ACC112 (cell line): ENCODE data around the gene CAMK2B.
"Not testable (repeated sequence)": the region's sequence is repeated elsewhere in the genome, so short reads cannot be mapped to it uniquely, and the experiment has no call there.

ENCODE experiments used
- H2AFZ ChIP-seq: fragments of 200-600 bp; sonication (generic); one replicate; pipeline ENCODE4 v1.6.0; 2017; ENCODE audit warnings: antibody characterized with exemption, low read length; ENCODE audit not compliant: unreplicated experiment
- H3K27ac ChIP-seq: fragments of 200-600 bp; sonication (generic); 2 replicates; pipeline ENCODE4 v1.5.1; 2014; ENCODE audit warnings: low read depth, mild to moderate bottlenecking, antibody characterized with exemption, low read length, moderate library complexity
- H3K27me3 ChIP-seq: fragments of 200-600 bp; sonication (generic); 2 replicates; pipeline ENCODE4 v1.6.1; 2014; ENCODE audit warnings: mild to moderate bottlenecking, antibody characterized with exemption, low read length, moderate library complexity, mixed read lengths; ENCODE audit not compliant: insufficient read depth
- H3K36me3 ChIP-seq: fragments of 200-600 bp; sonication (generic); 2 replicates; pipeline ENCODE4 v1.6.1; 2016; ENCODE audit warnings: mild to moderate bottlenecking, antibody characterized with exemption, low read length, moderate library complexity, mixed read lengths; ENCODE audit not compliant: insufficient read depth
- H3K4me1 ChIP-seq: fragments of 200-600 bp; sonication (generic); one replicate; pipeline ENCODE4 v1.6.1; 2016; ENCODE audit warnings: low read length, mixed read lengths; ENCODE audit not compliant: insufficient read depth, unreplicated experiment, control insufficient read depth
- H3K4me3 ChIP-seq: fragments of 200-600 bp; sonication (generic); 2 replicates; pipeline ENCODE4 v1.5.1; 2014; ENCODE audit warnings: mild to moderate bottlenecking, low read depth, low read length
- H3K79me2 ChIP-seq: fragments of 200-600 bp; sonication (generic); one replicate; pipeline ENCODE4 v1.6.0; 2016; ENCODE audit warnings: low read length; ENCODE audit not compliant: control insufficient read depth, unreplicated experiment, insufficient read depth

CAMK2B gene

GRCh38 chr7:44175730-44176129 is 149.7 kb downstream of the CAMK2B start:
- H3K36me3 ChIP-seq: no peaks in the 10 kb centered on the region
- H3K79me2 ChIP-seq: no peaks in the 10 kb centered on the region
- H3K27ac ChIP-seq: no peak overlapping the region
- H3K4me1 ChIP-seq: peaks cover 13% of the 10 kb centered on the region
- no peak overlapping the region for H2AFZ ChIP-seq
- peaks cover 13% of the 10 kb centered on the region; the same call in 1 of the 2 replicates for H3K27me3 ChIP-seq
- no peak overlapping the region for H3K4me3 ChIP-seq

- not testable (repeated sequence) for H3K36me3 ChIP-seq, H3K79me2 ChIP-seq, H3K4me3 ChIP-seq, H3K27ac ChIP-seq, H2AFZ ChIP-seq
- H3K4me1 ChIP-seq: peaks cover 13% of the 10 kb centered on the region
- peaks cover 11% of the 10 kb centered on the region; the same call in 1 of the 2 replicates for H3K27me3 ChIP-seq
Observed at GRCh38 chr7:44174694-44174948, 150.8 kb downstream of the CAMK2B start.

- Histone ChIP-seq H3K27me3 (peaks cover 11% of the 10 kb centered on the region; the same call in 1 of the 2 replicates), H3K79me2 (no peaks in the 10 kb centered on the region), H2AFZ (no peak overlapping the region), H3K4me3 (no peak overlapping the region), H3K36me3 (no peaks in the 10 kb centered on the region), H3K4me1 (peaks cover 13% of the 10 kb centered on the region), H3K27ac (no peak overlapping the region)
Observed at GRCh38 chr7:44173911-44174693, 151.3 kb downstream of the CAMK2B start.

- H3K27me3 ChIP-seq: peaks cover 11% of the 10 kb centered on the region; the same call in 1 of the 2 replicates
- peaks cover 8% of the 10 kb centered on the region for H3K4me1 ChIP-seq
- no peak overlapping the region for H3K4me3 ChIP-seq
- H3K36me3 ChIP-seq: no peaks in the 10 kb centered on the region
- no peak overlapping the region for H2AFZ ChIP-seq
- no peaks in the 10 kb centered on the region for H3K79me2 ChIP-seq
- no peak overlapping the region for H3K27ac ChIP-seq
Observed at GRCh38 chr7:44172803-44173424, 152.5 kb downstream of the CAMK2B start.

- peaks cover 11% of the 10 kb centered on the region; the same call in 1 of the 2 replicates for H3K27me3 ChIP-seq
- no peaks in the 10 kb centered on the region for H3K79me2 ChIP-seq
- no peak overlapping the region for H3K4me3 ChIP-seq
- no peak overlapping the region for H2AFZ ChIP-seq
- H3K4me1 ChIP-seq: peaks cover 3% of the 10 kb centered on the region
- no peak overlapping the region for H3K27ac ChIP-seq
- H3K36me3 ChIP-seq: no peaks in the 10 kb centered on the region
Observed at GRCh38 chr7:44172352-44172751, 153.0 kb downstream of the CAMK2B start.

- not testable (repeated sequence) for H3K4me3 ChIP-seq, H3K27ac ChIP-seq, H3K4me1 ChIP-seq, H2AFZ ChIP-seq, H3K36me3 ChIP-seq, H3K79me2 ChIP-seq
- H3K27me3 ChIP-seq: peaks cover 11% of the 10 kb centered on the region; the same call in 1 of the 2 replicates
Observed at GRCh38 chr7:44171901-44172300, 153.5 kb downstream of the CAMK2B start.

- Histone ChIP-seq H3K4me3 (no peak overlapping the region), H3K36me3 (no peaks in the 10 kb centered on the region), H2AFZ (peak overlapping the region; percentile 32), H3K27ac (no peak overlapping the region), H3K27me3 (no peaks in the 10 kb centered on the region), H3K4me1 (no peaks in the 10 kb centered on the region), H3K79me2 (no peaks in the 10 kb centered on the region)
Observed at GRCh38 chr7:44167920-44168319, 157.5 kb downstream of the CAMK2B start.
